Mesothelial cell of epicardium (in vitro differentiated cells): Measurements from ENCODE around the gene CCL13. TPM values are rescaled to one million over a fixed set of nuclear protein-coding genes. Genes with fewer than 3 reads are reported as not detected.
"Not testable (repeated sequence)": the region's sequence is repeated elsewhere in the genome, so short reads cannot be mapped to it uniquely, and the experiment has no call there.

Experiments used
- DNase-seq, 2 experiments: peaks; one replicate each; pipeline ENCODE4 v3.0.0; 2021; ENCODE audit warnings: low spot score in 2 of 2; ENCODE audit not compliant: unreplicated experiment in 2 of 2
- H3K27ac Mint-ChIP-seq: 2 replicates; pipeline ENCODE4 v1.8.0; 2021; ENCODE audit warnings: mixed read lengths
- H3K27me3 Mint-ChIP-seq: 2 replicates; pipeline ENCODE4 v1.8.0; 2021; ENCODE audit warnings: low read depth, mixed read lengths
- H3K36me3 Mint-ChIP-seq: 2 replicates; pipeline ENCODE4 v1.8.0; 2021; ENCODE audit warnings: mixed read lengths
- H3K4me1 Mint-ChIP-seq: 2 replicates; pipeline ENCODE4 v1.8.0; 2021; ENCODE audit warnings: mixed read lengths
- H3K4me3 Mint-ChIP-seq: 2 replicates; pipeline ENCODE4 v1.8.0; 2021; ENCODE audit warnings: mild to moderate bottlenecking, moderate library complexity, mixed read lengths
- H3K9me3 Mint-ChIP-seq: 2 replicates; pipeline ENCODE4 v1.8.0; 2021; ENCODE audit warnings: mixed read lengths
- total RNA-seq: library from RNA; stranded (reverse); gene quantifications from 3 replicates; pipeline ENCODE4 v1.2.1, GENCODE V29; 2021
- TF ChIP-seq, protein P1 (sequence below): fragments of 200-600 bp; sonication (generic); IDR thresholded peaks from one replicate; pipeline ENCODE4 v1.5.0; 2021; ENCODE audit warnings: antibody characterized with exemption; ENCODE audit not compliant: unreplicated experiment

The CCL13 gene
- total RNA-seq, 1 donor from 2014 or later, result not detected

DNA sequence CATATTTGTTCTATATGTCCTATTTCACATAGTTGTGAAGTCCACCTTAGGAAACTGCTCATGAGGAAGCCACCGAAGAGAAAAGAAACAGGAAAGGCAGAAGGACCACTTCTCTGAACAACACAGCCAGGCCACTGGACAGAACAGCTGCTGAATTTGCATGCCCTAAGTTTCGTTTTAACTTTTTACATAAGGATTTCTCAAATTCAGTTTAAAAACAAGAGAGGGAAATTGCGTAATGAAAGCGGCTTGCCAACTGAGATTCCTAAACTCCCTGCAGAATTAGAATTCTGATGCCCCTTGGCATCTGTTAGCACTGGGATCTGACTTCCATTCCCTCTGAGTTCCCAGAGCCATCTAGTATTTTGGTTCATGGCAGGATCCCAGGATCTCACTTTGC lies 42.0 kb upstream of the CCL13 start:
- DNase-seq, result no peak
- no peak overlapping the region for H3K27ac Mint-ChIP-seq
- TF ChIP-seq, protein P1, sequence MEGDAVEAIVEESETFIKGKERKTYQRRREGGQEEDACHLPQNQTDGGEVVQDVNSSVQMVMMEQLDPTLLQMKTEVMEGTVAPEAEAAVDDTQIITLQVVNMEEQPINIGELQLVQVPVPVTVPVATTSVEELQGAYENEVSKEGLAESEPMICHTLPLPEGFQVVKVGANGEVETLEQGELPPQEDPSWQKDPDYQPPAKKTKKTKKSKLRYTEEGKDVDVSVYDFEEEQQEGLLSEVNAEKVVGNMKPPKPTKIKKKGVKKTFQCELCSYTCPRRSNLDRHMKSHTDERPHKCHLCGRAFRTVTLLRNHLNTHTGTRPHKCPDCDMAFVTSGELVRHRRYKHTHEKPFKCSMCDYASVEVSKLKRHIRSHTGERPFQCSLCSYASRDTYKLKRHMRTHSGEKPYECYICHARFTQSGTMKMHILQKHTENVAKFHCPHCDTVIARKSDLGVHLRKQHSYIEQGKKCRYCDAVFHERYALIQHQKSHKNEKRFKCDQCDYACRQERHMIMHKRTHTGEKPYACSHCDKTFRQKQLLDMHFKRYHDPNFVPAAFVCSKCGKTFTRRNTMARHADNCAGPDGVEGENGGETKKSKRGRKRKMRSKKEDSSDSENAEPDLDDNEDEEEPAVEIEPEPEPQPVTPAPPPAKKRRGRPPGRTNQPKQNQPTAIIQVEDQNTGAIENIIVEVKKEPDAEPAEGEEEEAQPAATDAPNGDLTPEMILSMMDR, result no peak
- peaks cover 7% of the 10 kb centered on the region for H3K4me1 Mint-ChIP-seq
- H3K4me3 Mint-ChIP-seq, result no peak overlapping the region
- H3K9me3 Mint-ChIP-seq, result no peaks in the 10 kb centered on the region
- H3K36me3 Mint-ChIP-seq, result no peaks in the 10 kb centered on the region
- H3K27me3 Mint-ChIP-seq, result peaks cover 44% of the 10 kb centered on the region

GRCh38 chr17:34318474-34318873 lies 37.8 kb upstream of the CCL13 start:
- H3K4me1 Mint-ChIP-seq, result no peaks in the 10 kb centered on the region
- TF ChIP-seq, protein P1, result no peak
- no peaks in the 10 kb centered on the region for H3K9me3 Mint-ChIP-seq
- H3K27me3 Mint-ChIP-seq, result peaks cover 37% of the 10 kb centered on the region
- no peaks in the 10 kb centered on the region for H3K36me3 Mint-ChIP-seq
- no peak for DNase-seq
- no peak overlapping the region for H3K4me3 Mint-ChIP-seq
- no peak overlapping the region for H3K27ac Mint-ChIP-seq

DNA sequence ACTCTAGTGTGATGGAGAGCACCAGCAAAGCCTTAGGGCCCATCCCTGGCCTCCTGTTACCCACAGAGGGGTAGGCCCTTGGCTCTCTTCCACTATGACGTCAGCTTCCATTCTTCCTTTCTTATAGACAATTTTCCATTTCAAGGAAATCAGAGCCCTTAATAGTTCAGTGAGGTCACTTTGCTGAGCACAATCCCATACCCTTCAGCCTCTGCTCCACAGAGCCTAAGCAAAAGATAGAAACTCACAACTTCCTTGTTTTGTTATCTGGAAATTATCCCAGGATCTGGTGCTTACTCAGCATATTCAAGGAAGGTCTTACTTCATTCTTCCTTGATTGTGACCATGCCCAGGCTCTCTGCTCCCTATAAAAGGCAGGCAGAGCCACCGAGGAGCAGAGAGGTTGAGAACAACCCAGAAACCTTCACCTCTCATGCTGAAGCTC lies 37.2 kb upstream of the CCL13 start, which contains the start of gene CCL8:
CCL8 (plus strand) TSS at position 397 of the 445 bp plus-strand sequence. CDS start 67 bp downstream, outside the sequence.
- Mint-ChIP-seq H3K27ac (no peak within 1 kb of the TSS), H3K9me3 (peaks cover 4% of the 10 kb centered on the region), H3K27me3 (peaks cover 36% of the 10 kb centered on the region), H3K4me1 (no peaks in the 10 kb centered on the region), H3K4me3 (no peak within 1 kb of the TSS), H3K36me3 (no peaks in the 10 kb centered on the region)
- TF ChIP-seq, protein P1, result no peak
- no peak for DNase-seq

DNA sequence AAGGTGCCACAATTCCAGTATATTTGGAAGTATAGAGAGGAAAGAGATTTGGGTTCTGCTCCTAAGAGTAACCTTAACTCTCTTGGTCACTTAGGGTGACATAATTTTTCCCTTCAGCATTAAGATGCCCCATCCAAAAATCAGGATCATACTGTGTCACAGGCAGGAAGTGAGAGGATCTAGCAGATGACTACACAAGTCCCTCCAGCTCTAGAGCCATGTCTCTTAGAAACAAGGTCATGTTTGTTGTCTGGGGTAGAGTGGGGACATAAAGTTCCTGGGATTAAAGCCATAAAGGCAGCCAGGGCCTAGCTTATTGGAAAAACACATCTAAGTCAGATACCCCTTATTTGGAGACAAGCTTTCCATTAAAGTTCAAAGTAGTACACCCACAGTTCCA lies 34.3 kb upstream of the CCL13 start:
- TF ChIP-seq, protein P1, result no peak
- no peaks in the 10 kb centered on the region for H3K4me1 Mint-ChIP-seq

DNA sequence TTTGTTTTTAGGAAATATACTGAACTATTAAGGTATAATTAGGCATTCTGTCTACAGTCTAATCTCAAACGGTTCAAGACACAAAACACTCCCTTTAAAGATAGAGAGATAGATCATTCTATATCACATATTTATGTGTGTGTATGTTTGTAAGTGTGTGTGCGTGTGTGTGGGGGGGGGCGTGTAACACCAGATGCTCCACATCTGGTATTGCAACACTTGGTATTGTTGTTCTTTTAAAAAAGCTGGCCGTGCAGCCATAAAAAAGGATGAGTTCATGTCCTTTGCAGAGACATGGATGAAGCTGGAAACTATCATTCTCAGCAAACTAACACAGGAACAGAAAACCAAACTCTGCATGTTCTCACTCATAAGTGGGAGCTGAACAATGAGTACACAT lies 28.7 kb upstream of the CCL13 start:
- H3K27ac Mint-ChIP-seq, DNase-seq, H3K36me3 Mint-ChIP-seq, H3K4me3 Mint-ChIP-seq, H3K4me1 Mint-ChIP-seq: not testable (repeated sequence)
- Mint-ChIP-seq H3K27me3 (peaks cover 47% of the 10 kb centered on the region), H3K9me3 (peaks cover 24% of the 10 kb centered on the region)

More for the DNA sequence above, 34.3 kb upstream of the CCL13 start:
- Mint-ChIP-seq H3K9me3 (peaks cover 24% of the 10 kb centered on the region), H3K27ac (no peak overlapping the region), H3K36me3 (no peaks in the 10 kb centered on the region), H3K4me3 (no peak overlapping the region), H3K27me3 (peaks cover 32% of the 10 kb centered on the region)
- DNase-seq, result no peak

DNA sequence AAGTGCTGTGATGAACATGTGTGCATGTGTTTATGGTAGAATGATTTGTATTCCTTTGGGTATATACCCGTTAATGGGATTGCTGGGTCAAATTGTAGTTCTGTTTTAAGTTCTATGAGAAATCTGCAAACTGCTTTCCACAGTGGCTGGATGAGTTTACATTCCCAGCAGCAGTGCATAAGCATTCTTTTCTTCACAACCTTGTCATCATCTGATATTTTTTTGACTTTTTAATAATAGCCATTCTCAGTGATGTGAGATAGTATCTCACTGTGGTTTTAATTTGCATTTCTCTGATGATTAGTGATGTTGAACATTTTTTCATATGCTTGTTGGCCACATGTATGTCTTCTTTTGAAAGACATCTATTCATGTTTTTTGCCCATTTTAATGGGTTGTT lies 18.6 kb upstream of the CCL13 start:
- TF ChIP-seq, protein P1, result no peak
- H3K36me3 Mint-ChIP-seq, result no peaks in the 10 kb centered on the region
- peaks cover 32% of the 10 kb centered on the region for H3K27me3 Mint-ChIP-seq
- no peak overlapping the region for H3K4me3 Mint-ChIP-seq
- H3K27ac Mint-ChIP-seq, result no peak overlapping the region
- H3K9me3 Mint-ChIP-seq, result peaks cover 16% of the 10 kb centered on the region
- no peak for DNase-seq
- H3K4me1 Mint-ChIP-seq, result no peaks in the 10 kb centered on the region
